GM20000 (cell line): ENCODE data around the gene GOLGA6A.
"Not testable (repeated sequence)": the region's sequence is repeated elsewhere in the genome, so short reads cannot be mapped to it uniquely, and the experiment has no call there.

Experiments
- DNase-seq: peaks from one replicate; pipeline ENCODE4 v3.0.0; 2012; ENCODE audit warnings: low spot score
- TF ChIP-seq, protein P1 (sequence below): IDR thresholded peaks from 2 replicates; pipeline ENCODE4 v1.5.1; 2012; ENCODE audit warnings: mild to moderate bottlenecking, control low read depth; ENCODE audit errors: extremely low read depth, missing control alignments

The GOLGA6A gene

DNA sequence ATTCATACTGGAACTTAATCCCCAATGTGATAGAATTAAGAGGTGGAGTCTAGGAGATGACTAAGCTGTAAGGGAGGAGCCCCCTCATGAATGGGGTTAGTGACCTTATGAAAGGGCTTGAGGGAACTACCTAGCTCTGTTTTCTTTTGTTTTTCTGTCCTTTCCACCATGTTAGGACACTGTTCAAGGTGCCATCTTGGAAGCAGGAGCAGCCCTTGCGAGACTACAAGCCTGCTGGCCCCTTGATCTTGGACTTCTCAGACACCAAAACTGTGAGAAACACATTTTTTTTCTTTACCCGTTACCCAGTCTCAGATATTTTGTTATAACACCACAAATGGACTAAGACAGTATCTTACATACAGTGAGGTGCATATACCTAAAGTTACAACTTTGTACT, 26.5 kb downstream of the GOLGA6A start:
- TF ChIP-seq, protein P1, sequence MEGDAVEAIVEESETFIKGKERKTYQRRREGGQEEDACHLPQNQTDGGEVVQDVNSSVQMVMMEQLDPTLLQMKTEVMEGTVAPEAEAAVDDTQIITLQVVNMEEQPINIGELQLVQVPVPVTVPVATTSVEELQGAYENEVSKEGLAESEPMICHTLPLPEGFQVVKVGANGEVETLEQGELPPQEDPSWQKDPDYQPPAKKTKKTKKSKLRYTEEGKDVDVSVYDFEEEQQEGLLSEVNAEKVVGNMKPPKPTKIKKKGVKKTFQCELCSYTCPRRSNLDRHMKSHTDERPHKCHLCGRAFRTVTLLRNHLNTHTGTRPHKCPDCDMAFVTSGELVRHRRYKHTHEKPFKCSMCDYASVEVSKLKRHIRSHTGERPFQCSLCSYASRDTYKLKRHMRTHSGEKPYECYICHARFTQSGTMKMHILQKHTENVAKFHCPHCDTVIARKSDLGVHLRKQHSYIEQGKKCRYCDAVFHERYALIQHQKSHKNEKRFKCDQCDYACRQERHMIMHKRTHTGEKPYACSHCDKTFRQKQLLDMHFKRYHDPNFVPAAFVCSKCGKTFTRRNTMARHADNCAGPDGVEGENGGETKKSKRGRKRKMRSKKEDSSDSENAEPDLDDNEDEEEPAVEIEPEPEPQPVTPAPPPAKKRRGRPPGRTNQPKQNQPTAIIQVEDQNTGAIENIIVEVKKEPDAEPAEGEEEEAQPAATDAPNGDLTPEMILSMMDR: no peak
- DNase-seq: no peak

DNA sequence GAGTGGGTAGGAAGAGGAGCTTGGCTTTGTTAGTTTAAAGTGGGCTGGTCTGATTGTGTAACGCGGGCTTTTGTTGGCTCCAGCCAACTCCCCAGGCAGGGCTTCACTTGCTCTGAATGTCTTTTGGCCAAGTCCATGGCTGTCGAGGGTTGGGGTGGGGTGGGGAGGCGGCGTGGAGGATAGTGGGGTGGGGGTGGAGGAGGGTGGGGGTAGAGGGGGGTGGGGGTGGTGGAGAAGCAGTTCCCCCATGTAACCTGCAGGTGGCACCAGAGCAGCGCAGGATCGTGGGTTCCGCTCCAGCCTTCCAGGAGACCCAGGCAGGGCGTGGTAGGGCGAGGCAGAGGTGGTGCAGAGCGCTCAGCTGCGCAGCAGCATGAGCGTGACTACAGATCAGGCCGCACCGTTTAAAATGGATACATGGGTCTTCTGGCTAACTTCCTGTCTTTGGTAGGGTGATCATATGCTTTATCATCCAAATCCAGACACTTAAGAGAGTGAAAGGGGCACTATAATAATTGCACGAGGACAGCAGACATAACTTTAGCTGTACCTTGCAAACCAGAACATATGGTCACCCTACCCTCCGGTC, 28.3 kb downstream of the GOLGA6A start:
- peak; percentile 83 for DNase-seq
- TF ChIP-seq, protein P1: peak; percentile 37

DNA sequence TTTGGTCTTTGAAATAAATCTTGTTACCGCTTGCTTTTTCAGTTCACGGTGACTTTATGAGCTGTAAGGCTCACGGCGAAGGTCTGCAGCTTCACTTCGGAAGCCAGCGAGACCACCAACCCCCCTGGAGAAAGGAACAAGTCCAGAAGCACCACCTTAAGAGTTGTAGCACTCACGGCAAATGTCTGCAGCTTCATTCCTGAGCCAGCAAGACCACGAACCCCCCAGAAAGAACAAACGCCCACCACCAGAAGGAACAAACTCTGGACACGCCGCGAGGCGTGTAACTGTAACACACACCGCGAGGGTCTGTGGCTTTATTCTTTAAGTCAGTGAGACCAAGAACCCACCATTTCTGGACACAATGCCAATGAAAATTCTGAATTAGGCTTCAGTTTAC, 28.8 kb downstream of the GOLGA6A start:
- no peak for DNase-seq
- TF ChIP-seq, protein P1: no peak

DNA sequence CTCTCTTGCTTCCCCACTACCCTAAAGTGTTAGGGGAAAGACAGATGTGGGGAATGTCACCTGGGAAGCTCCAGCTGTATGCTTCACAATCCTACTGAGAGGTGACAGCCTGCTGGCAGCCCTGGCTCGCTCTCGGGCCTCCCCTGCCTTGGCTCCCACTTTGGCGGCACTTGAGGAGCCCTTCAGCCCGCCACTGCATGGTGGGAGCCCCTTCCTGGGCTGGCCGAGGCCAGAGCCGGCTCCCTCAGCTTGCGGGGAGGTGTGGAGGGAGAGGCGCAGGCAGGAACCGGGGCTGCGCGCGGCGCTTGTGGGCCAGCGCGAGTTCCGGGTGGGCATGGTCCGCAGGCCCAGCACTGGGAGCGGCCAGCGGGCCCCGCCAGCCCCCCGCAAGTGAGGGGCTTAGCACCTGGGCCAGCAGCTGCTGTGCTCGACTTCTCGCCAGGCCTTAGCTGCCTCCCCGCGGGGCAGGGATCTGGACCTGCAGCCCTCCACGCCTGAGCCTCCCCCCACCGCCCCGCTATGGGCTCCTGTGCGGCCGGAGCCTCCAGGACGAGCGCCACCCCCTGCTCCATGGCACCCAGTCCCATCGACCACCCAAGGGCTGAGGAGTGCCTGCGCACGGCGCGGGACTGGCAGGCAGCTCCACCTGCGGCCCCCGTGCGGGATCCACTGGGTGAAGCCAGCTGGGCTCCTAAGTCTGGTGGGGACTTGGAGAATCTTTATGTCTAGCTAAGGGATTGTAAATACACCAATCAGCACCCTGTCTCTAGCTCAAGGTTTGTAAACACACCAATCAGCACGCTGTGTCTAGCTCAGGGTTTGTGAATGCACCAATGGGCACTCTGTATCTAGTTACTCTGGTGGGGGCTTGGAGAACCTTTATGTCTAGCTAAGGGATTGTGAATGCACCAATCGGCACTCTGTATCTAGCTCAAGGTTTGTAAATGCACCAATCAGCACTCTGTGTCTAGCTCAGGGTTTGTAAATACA, 29.8 kb downstream of the GOLGA6A start:
- not testable (repeated sequence) for DNase-seq

DNA sequence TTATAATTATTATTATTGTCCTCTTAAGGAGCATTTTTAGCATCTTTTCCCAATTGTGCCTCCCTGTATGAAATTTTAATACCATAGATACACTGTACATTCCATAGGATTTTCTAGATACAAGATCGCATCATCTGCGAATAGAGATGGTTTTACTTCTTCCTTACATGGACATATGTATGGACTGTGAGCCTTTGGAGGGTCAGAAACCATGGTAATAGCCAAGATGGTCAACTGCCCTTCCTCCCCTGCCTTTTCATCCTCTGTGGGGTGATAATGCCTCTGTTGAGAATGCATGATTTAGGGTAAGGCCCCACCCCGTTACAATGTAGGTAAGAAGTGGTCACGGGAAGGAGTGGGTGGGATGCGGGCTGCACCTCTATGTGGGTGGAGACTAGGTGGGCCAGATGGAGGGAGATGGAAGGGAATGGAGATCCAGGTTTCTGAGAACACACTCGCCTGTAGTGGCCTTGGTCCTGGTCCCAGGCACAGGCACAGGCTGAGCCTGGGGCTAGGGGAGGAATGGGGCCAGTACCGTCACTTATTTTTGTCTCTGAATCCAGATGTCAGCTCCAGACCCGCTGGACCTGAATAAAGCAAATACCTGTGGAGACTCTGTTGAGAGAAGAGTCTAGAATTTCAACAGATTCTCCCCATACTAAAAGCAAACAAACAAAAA, 31.7 kb downstream of the GOLGA6A start:
- TF ChIP-seq, protein P1: no peak
- DNase-seq: no peak

DNA sequence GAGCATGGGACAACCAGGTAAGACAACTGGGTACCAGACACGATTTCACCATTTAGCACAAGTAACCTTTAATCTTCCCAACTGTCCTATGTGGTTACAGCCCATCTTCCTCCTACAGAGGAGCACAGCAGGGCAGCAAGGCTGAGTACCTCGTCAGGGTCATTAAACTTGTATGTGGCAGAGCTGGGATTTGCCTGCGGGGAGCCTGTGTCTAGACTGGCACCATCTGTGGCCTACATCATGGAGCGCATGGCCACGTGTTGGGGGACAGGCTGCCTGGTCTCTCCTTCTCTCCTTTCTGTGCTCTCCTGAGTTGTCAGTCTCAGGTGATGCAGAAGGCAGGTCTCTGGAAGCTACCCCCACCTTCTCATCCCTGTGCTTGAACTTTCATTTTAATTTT, 32.2 kb downstream of the GOLGA6A start:
- TF ChIP-seq, protein P1: no peak
- no peak for DNase-seq

DNA sequence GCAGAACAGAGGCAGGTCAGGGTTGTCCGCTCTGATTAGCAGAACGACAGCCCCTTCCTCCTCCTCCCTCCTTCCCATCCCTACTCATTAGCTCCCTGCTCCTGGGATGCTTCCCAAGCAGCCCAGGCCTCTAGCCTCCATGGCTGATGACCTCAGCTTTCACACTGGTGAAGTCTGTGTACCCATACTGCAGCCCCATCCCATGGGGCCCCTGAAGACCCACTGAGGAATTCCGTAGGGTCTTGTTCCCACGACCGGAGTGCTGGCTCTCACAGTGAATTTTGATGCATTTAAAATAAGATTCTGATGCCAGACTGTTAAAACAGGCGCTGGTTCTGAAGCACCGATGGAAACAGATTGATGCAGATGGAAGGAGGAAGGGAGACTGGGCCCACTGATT, 36.1 kb downstream of the GOLGA6A start:
- DNase-seq: no peak
- TF ChIP-seq, protein P1: no peak
